IMR-90 (cell line): ENCODE measurements around the gene SPPL2B. TPM values are rescaled to one million over a fixed set of nuclear protein-coding genes. Genes with fewer than 3 reads are reported as not detected.

Experiments
- ATAC-seq: fragments of 200-7000 bp; cut with Tn5 transposase; 2 replicates; pipeline ENCODE4 v1.9.1; 2020; ENCODE audit warnings: low read depth, mild to moderate bottlenecking, moderate library complexity
- BruUV-seq: library from RNA; stranded (reverse); fragments of 400-500 nt; replicated peaks from 2 replicates; lab custom pipeline; 2021; lab: Mats Ljungman, UMichigan
- CTCF ChIA-PET: fragments of 300-600 bp; formaldehyde crosslinking; extraction: SDS; loops from one replicate; lab custom pipeline; 2021; ENCODE audit warnings: antibody characterized with exemption; lab: Yijun Ruan, JAX
- POLR2A ChIA-PET: fragments of 300-600 bp; sonication (Branson Sonifier 250); formaldehyde crosslinking; loops from one replicate; lab custom pipeline; 2022; ENCODE audit warnings: antibody characterized with exemption; ENCODE audit not compliant: unreplicated experiment; lab: Charles Lee
- DNase-seq: peaks from one replicate; pipeline ENCODE4 v3.0.0; 2013
- H2AFZ ChIP-seq: replicated peaks from 2 replicates; pipeline ENCODE3; 2013; ENCODE audit warnings: low read length, mild to moderate bottlenecking; ENCODE audit not compliant: poor library complexity
- H2AK5ac ChIP-seq: 2 replicates; pipeline ENCODE4 v1.6.1; 2013; ENCODE audit warnings: low read depth, low read length, inconsistent platforms
- H2AK9ac ChIP-seq: replicated peaks from 2 replicates; pipeline ENCODE3; 2013; ENCODE audit warnings: mild to moderate bottlenecking, low read depth, low read length, moderate library complexity; ENCODE audit not compliant: poor library complexity
- H2BK120ac ChIP-seq: 2 replicates; pipeline ENCODE4 v1.6.1; 2013; ENCODE audit warnings: low read depth, low read length, inconsistent platforms
- H2BK15ac ChIP-seq: 3 replicates; pipeline ENCODE4 v1.6.1; 2013; ENCODE audit warnings: low read depth, low read length, inconsistent platforms
- H2BK20ac ChIP-seq: 2 replicates; pipeline ENCODE4 v1.6.1; 2013; ENCODE audit warnings: low read depth, mild to moderate bottlenecking, inconsistent platforms, low read length, moderate library complexity
- H2BK5ac ChIP-seq: 2 replicates; pipeline ENCODE4 v1.6.1; 2013; ENCODE audit warnings: mild to moderate bottlenecking, low read depth, low read length, inconsistent platforms; ENCODE audit not compliant: poor library complexity, severe bottlenecking
- H3K14ac ChIP-seq: replicated peaks from 2 replicates; pipeline ENCODE4 v1.6.1; 2013; ENCODE audit warnings: low read depth, low read length, inconsistent platforms
- H3K18ac ChIP-seq: 2 replicates; pipeline ENCODE4 v1.6.1; 2013; ENCODE audit warnings: low read depth, low read length, control low read depth
- H3K23ac ChIP-seq: 2 replicates; pipeline ENCODE4 v1.6.1; 2013; ENCODE audit warnings: low read depth, low read length, inconsistent platforms
- H3K27ac ChIP-seq: 2 replicates; pipeline ENCODE4 v1.5.1; 2013; ENCODE audit warnings: mild to moderate bottlenecking, control low read depth, low read length; ENCODE audit not compliant: insufficient read depth
- H3K27me3 ChIP-seq: 2 replicates; pipeline ENCODE4 v1.6.1; 2013; ENCODE audit warnings: low read length; ENCODE audit not compliant: control insufficient read depth, insufficient read depth
- H3K36me3 ChIP-seq: 2 replicates; pipeline ENCODE4 v1.6.1; 2013; ENCODE audit warnings: low read length, mixed read lengths; ENCODE audit not compliant: control insufficient read depth, insufficient read depth
- H3K4ac ChIP-seq: 2 replicates; pipeline ENCODE4 v1.6.1; 2013; ENCODE audit warnings: low read depth, low read length, inconsistent platforms
- H3K4me1 ChIP-seq: 2 replicates; pipeline ENCODE4 v1.6.1; 2013; ENCODE audit warnings: low read length, mixed read lengths; ENCODE audit not compliant: control insufficient read depth, insufficient read depth
- H3K4me2 ChIP-seq: 2 replicates; pipeline ENCODE4 v1.6.1; 2013; ENCODE audit warnings: low read depth, mild to moderate bottlenecking, control low read depth, low read length, moderate library complexity
- H3K4me3 ChIP-seq: 2 replicates; pipeline ENCODE4 v1.5.1; 2013; ENCODE audit warnings: low read depth, mild to moderate bottlenecking, control low read depth, low read length, moderate library complexity; ENCODE audit not compliant: insufficient read depth
- H3K56ac ChIP-seq: 2 replicates; pipeline ENCODE4 v1.6.1; 2013; ENCODE audit warnings: low read length, inconsistent platforms; ENCODE audit not compliant: insufficient read depth; ENCODE audit errors: extremely low read depth
- H3K79me1 ChIP-seq, 2 experiments: 2 replicates each; pipeline ENCODE4 v1.6.1; 2013; ENCODE audit warnings: low read length in 2 of 2, inconsistent platforms in 1 of 2, low read depth in 1 of 2
- H3K9ac ChIP-seq: 2 replicates; pipeline ENCODE4 v1.6.1; 2013; ENCODE audit warnings: low read depth, low read length, control low read depth
- H3K9me1 ChIP-seq: 2 replicates; pipeline ENCODE4 v1.6.1; 2013; ENCODE audit warnings: low read length, inconsistent platforms; ENCODE audit not compliant: insufficient read depth
- H3K9me3 ChIP-seq: 2 replicates; pipeline ENCODE4 v1.6.1; 2013; ENCODE audit warnings: low read length; ENCODE audit not compliant: control insufficient read depth, insufficient read depth
- H4K20me1 ChIP-seq: 2 replicates; pipeline ENCODE4 v1.6.1; 2013; ENCODE audit warnings: low read length, inconsistent platforms; ENCODE audit not compliant: insufficient read depth
- H4K5ac ChIP-seq: 2 replicates; pipeline ENCODE4 v1.6.1; 2013; ENCODE audit warnings: mild to moderate bottlenecking, low read depth, low read length, control low read depth
- H4K8ac ChIP-seq, 2 experiments: 2 replicates each; pipeline ENCODE4 v1.6.1; 2013; ENCODE audit warnings: low read depth in 2 of 2, low read length in 2 of 2, control low read depth in 1 of 2, inconsistent platforms in 1 of 2
- H4K91ac ChIP-seq: 2 replicates; pipeline ENCODE4 v1.6.1; 2013; ENCODE audit warnings: low read depth, low read length, inconsistent platforms; ENCODE audit not compliant: insufficient read depth
- BHLHE40 ChIP-seq: fragments of 150-350 bp; IDR thresholded peaks from 2 replicates; pipeline ENCODE4 v1.6.1; 2016; ENCODE audit warnings: mild to moderate bottlenecking, low read depth, low read length
- CEBPB ChIP-seq: IDR thresholded peaks from 2 replicates; pipeline ENCODE4 v1.6.1; 2012; ENCODE audit warnings: low read depth, low read length, improper control_type of control experiment
- RFX5 ChIP-seq: IDR thresholded peaks from 2 replicates; pipeline ENCODE4 v1.8.0; 2012; ENCODE audit warnings: low read depth, mild to moderate bottlenecking, low read length, moderate library complexity
- WGBS, 2 experiments: methylation state at CpG; one replicate each; pipeline versions ENCODE4 v1.1.5 to v1.1.7; 2013; ENCODE audit warnings: missing lambda C conversion rate in 2 of 2; ENCODE audit not compliant: insufficient read length in 1 of 2; ENCODE audit errors: extremely low coverage in 2 of 2; 5-methylcytosine and 5-hydroxymethylcytosine counted together
- dilution Hi-C: fragments of 300-500 bp; cut with HindIII; formaldehyde crosslinking; loops from one replicate; pipeline ENCODE4 v1.14.3; 2018; ENCODE audit warnings: low sequenced_read_pairs; ENCODE audit not compliant: unreplicated experiment
- in situ Hi-C: fragments of 300-500 bp; cut with MboI; formaldehyde crosslinking; loops from 3 replicates; pipeline ENCODE4 v1.14.3; 2019; ENCODE audit warnings: low sequenced_read_pairs, inconsistent platforms, mixed read lengths
- intact Hi-C: fragments of 100-400 bp; cut with micrococcal nuclease; formaldehyde crosslinking; loops from 2 replicates; pipeline ENCODE4 v1.10.0; 2022
- polyA plus RNA-seq, 3 experiments: library from polyadenylated mRNA; depleted of rRNA; stranded (reverse); fragments of >200 nt; gene quantifications; 2 replicates each; pipeline ENCODE4 v1.2.3, GENCODE V29; 2012; ENCODE audit warnings: low replicate concordance in 1 of 3
- total RNA-seq: library from RNA; depleted of rRNA; stranded (reverse); fragments of >200 nt; gene quantifications from 2 replicates; pipeline ENCODE4 v1.2.3, GENCODE V29; 2012
- TF ChIP-seq, protein P1 (sequence below): fragments of 150-350 bp; IDR thresholded peaks from 2 replicates; pipeline ENCODE4 v1.6.1; 2016; ENCODE audit warnings: low read depth, mild to moderate bottlenecking, low read length, moderate library complexity, borderline replicate concordance

Gene SPPL2B
- total and polyA plus RNA-seq, 2 of the 4 experiments (the other 2 are of a cell fraction), result 3.4 to 45.7 TPM

GRCh38 chr19:2357279-2358206, 29.1 kb downstream of the SPPL2B start:
- H3K4me2 ChIP-seq, result no peak overlapping the region
- H3K4me1 ChIP-seq, result no peaks in the 10 kb centered on the region
- no peak overlapping the region for H3K23ac ChIP-seq
- intact Hi-C loops, result no loop called here
- H3K4me3 ChIP-seq, result no peak overlapping the region
- no peak overlapping the region for H2BK20ac ChIP-seq
- dilution Hi-C loops, result no loop called here
- H2AK9ac ChIP-seq, result no peak overlapping the region
- no peak for ATAC-seq
- peak overlapping the region; percentile 66 for H2BK5ac ChIP-seq
- peaks cover 23% of the 10 kb centered on the region for H3K27me3 ChIP-seq
- no peak overlapping the region for H3K27ac ChIP-seq
- ChIA-PET POLR2A (no interaction called here), CTCF (no interaction called here)
- no peaks in the 10 kb centered on the region for H3K79me1 ChIP-seq
- H2AFZ ChIP-seq, result no peak overlapping the region
- H3K36me3 ChIP-seq, result peaks cover 13% of the 10 kb centered on the region; the same call in 1 of the 2 replicates
- WGBS, 2 experiments, result 100% methylated on average over 1 to 2 of the region's 3 CpGs
- in situ Hi-C loops, result no loop called here
- no TSS peak for BruUV-seq
- no peak overlapping the region for H3K4ac ChIP-seq
- H3K14ac ChIP-seq, result no peak overlapping the region
- H4K91ac ChIP-seq, result no peak overlapping the region
- no peak overlapping the region for H3K9ac ChIP-seq
- H3K56ac ChIP-seq, result no peak overlapping the region
- H2BK15ac ChIP-seq, result no peak overlapping the region
- H4K5ac ChIP-seq, result no peak overlapping the region
- no peak overlapping the region for H2BK120ac ChIP-seq
- no peak overlapping the region for H4K8ac ChIP-seq
- DNase-seq, result no peak
- TF ChIP-seq RFX5 (no peak), CEBPB (no peak), BHLHE40 (no peak)
- TF ChIP-seq, protein P1, sequence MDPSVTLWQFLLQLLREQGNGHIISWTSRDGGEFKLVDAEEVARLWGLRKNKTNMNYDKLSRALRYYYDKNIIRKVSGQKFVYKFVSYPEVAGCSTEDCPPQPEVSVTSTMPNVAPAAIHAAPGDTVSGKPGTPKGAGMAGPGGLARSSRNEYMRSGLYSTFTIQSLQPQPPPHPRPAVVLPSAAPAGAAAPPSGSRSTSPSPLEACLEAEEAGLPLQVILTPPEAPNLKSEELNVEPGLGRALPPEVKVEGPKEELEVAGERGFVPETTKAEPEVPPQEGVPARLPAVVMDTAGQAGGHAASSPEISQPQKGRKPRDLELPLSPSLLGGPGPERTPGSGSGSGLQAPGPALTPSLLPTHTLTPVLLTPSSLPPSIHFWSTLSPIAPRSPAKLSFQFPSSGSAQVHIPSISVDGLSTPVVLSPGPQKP, result no peak
- no peaks in the 10 kb centered on the region for H3K9me3 ChIP-seq
- no peaks in the 10 kb centered on the region for H4K20me1 ChIP-seq
- 0 out of 2 replicates have a peak, but pooled peaks cover 2% of the 10 kb centered on the region for H3K9me1 ChIP-seq
- no peak overlapping the region for H3K18ac ChIP-seq
- no peak overlapping the region for H2AK5ac ChIP-seq
